ENCODE measurements around the gene NCR1. TPM values are rescaled to one million over a fixed set of nuclear protein-coding genes. Genes with fewer than 3 reads are reported as not detected.

NCR1 gene

GRCh38 chr19:54955376-54955775, 49.4 kb downstream of the NCR1 start:
- no peak overlapping the region for H3K27ac ChIP-seq (ENCODE audit: low read length, poor library complexity, severe bottlenecking)
- H3K4me3 ChIP-seq (ENCODE audit: insufficient read depth in 1 of 2, low read depth in 1 of 2, low read length in 2 of 2): no peak overlapping the region
- H3K36me3 ChIP-seq (ENCODE audit: control insufficient read depth in 1 of 2, insufficient read depth in 2 of 2, low read depth in 1 of 2, low read length in 2 of 2): no peaks in the 10 kb centered on the region
- no peaks in the 10 kb centered on the region for H3K79me1 ChIP-seq (replicated peaks; ENCODE audit: low read length, poor library complexity, severe bottlenecking)
- H4K8ac ChIP-seq (ENCODE audit: low read length): no peak overlapping the region
- H3K9me3 ChIP-seq (ENCODE audit: control insufficient read depth, low read length): no peaks in the 10 kb centered on the region
- no peak overlapping the region for H2BK120ac ChIP-seq (ENCODE audit: low read depth, low read length)
- H3K27me3 ChIP-seq (ENCODE audit: control insufficient read depth in 1 of 2, insufficient read depth in 1 of 2, low read length in 2 of 2): no peaks in the 10 kb centered on the region
- 77% methylated on average over 11 of the region's 11 CpGs for WGBS
- H3K23ac ChIP-seq (ENCODE audit: low read length in 2 of 2): no peak overlapping the region
- no peak overlapping the region for H3K18ac ChIP-seq (ENCODE audit: low read depth in 1 of 2, low read length in 2 of 2)
- H3K9ac ChIP-seq (ENCODE audit: low read length): no peak overlapping the region
- no peak overlapping the region for H2AK5ac ChIP-seq (ENCODE audit: low read length, severe bottlenecking)
- H2AFZ ChIP-seq (ENCODE audit: low read depth, low read length): no peak overlapping the region
- DNase-seq: no peak
- H4K91ac ChIP-seq (ENCODE audit: low read length): no peak overlapping the region
- H2BK5ac ChIP-seq (ENCODE audit: low read depth, low read length, poor library complexity, severe bottlenecking): no peak overlapping the region
- H3K4me2 ChIP-seq (ENCODE audit: low read length, poor library complexity, severe bottlenecking): no peak overlapping the region
- H2BK12ac ChIP-seq (ENCODE audit: low read length in 2 of 2): no peak overlapping the region
- H3K14ac ChIP-seq (ENCODE audit: low read length in 2 of 2): no peak overlapping the region
- H3K4ac ChIP-seq (ENCODE audit: low read depth in 1 of 2, low read length in 2 of 2): no peak overlapping the region
- no peak overlapping the region for H2BK15ac ChIP-seq (ENCODE audit: low read depth, poor library complexity, severe bottlenecking)
- H3K4me1 ChIP-seq (ENCODE audit: control insufficient read depth, insufficient read depth, low read depth, low read length): no peaks in the 10 kb centered on the region

- Histone ChIP-seq H3K79me1 (replicated peaks; ENCODE audit: low read length, poor library complexity, severe bottlenecking) (no peaks in the 10 kb centered on the region), H3K14ac (ENCODE audit: low read length in 2 of 2) (no peak overlapping the region), H4K8ac (ENCODE audit: low read length) (no peak overlapping the region), H2BK12ac (ENCODE audit: low read length in 2 of 2) (no peak overlapping the region), H3K27me3 (ENCODE audit: control insufficient read depth in 1 of 2, insufficient read depth in 1 of 2, low read length in 2 of 2) (no peaks in the 10 kb centered on the region), H3K9me3 (ENCODE audit: control insufficient read depth, low read length) (no peaks in the 10 kb centered on the region), H3K4ac (ENCODE audit: low read depth in 1 of 2, low read length in 2 of 2) (no peak overlapping the region), H2BK5ac (ENCODE audit: low read depth, low read length, poor library complexity, severe bottlenecking) (no peak overlapping the region), H3K4me1 (ENCODE audit: control insufficient read depth, insufficient read depth, low read depth, low read length) (no peaks in the 10 kb centered on the region), H2BK15ac (ENCODE audit: low read depth, poor library complexity, severe bottlenecking) (no peak overlapping the region), H3K36me3 (ENCODE audit: control insufficient read depth in 1 of 2, insufficient read depth in 2 of 2, low read depth in 1 of 2, low read length in 2 of 2) (no peaks in the 10 kb centered on the region), H3K9ac (ENCODE audit: low read length) (no peak overlapping the region), H3K27ac (ENCODE audit: low read length, poor library complexity, severe bottlenecking) (no peak overlapping the region), H2BK120ac (ENCODE audit: low read depth, low read length) (no peak overlapping the region), H2AK5ac (ENCODE audit: low read length, severe bottlenecking) (no peak overlapping the region), H4K91ac (ENCODE audit: low read length) (no peak overlapping the region), H2AFZ (ENCODE audit: low read depth, low read length) (no peak overlapping the region), H3K4me3 (ENCODE audit: insufficient read depth in 1 of 2, low read depth in 1 of 2, low read length in 2 of 2) (no peak overlapping the region), H3K4me2 (ENCODE audit: low read length, poor library complexity, severe bottlenecking) (no peak overlapping the region), H3K23ac (ENCODE audit: low read length in 2 of 2) (no peak overlapping the region), H3K18ac (ENCODE audit: low read depth in 1 of 2, low read length in 2 of 2) (no peak overlapping the region)
- no peak for DNase-seq
- 73% methylated on average over 5 of the region's 8 CpGs for WGBS
Measured at GRCh38 chr19:54959840-54960239, 53.9 kb downstream of the NCR1 start.

Small RNAs within 50 kb of the gene (small RNA-seq; reads per million reads assigned to genes)
- gene AC011476.8 (ENCODE audit: low read depth): not detected
- not detected for gene RNU6-222P (ENCODE audit: low read depth)
